ENCODE data around the gene SC5D. TPM values are rescaled to one million over a fixed set of nuclear protein-coding genes. Genes with fewer than 3 reads are reported as not detected.

SC5D gene, protein sequence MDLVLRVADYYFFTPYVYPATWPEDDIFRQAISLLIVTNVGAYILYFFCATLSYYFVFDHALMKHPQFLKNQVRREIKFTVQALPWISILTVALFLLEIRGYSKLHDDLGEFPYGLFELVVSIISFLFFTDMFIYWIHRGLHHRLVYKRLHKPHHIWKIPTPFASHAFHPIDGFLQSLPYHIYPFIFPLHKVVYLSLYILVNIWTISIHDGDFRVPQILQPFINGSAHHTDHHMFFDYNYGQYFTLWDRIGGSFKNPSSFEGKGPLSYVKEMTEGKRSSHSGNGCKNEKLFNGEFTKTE
- 20.7 TPM for total RNA-seq
- long read RNA-seq, transcript SC5D-201 (5 exons, 2,456 nt) = major isoform, 70 of 73 reads
- long read RNA-seq, partial matches to known transcripts = 0 of 73 reads
- long read RNA-seq, other reads (novel, unspliced or antisense) = 1 of 73 reads

DNA sequence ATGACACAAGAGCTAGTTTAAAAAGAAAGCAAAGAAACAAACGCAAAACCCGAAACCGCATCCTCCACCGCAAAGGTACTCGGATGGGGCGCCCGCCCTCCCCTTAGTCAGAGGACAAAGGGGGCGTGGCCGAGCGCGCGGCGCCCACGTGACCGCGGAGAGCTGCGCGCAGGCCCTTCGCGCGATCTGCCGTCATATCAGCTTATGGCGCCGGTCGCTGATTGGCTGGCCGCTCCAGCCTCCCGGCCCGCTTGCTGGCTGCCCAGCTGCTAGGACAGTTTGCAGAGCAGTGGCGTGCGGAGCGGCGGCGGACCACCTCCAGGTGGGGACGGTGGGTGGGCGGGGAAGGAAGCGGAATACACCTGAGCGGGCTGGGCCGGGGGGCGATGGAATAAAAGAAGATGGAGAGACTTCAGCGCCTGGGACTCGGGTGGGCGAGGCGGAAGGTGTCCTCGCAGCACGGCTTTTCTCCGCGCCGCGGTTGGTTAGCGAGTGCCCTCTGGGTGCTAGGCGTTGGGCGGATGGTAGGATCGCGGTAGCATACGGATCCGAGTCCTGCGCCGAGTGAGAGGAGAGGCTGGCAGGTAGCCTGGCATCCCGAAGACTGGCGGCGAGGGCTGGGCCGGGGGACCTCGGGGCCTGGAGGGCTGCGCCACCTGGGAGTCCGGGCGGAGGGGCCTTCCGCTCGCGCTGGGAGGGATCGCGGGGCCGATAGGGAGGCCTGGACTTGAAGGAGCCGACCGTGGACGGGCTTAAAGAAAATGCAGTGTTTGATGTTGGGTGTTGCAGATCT, at the start of gene SC5D:
Gene SC5D (plus strand): TSS at position 277 of the 793 bp plus-strand sequence. CDS start 10,605 bp downstream, outside the sequence.
- peak; percentile 99 for DNase-seq (ENCODE audit: low spot score)

DNA sequence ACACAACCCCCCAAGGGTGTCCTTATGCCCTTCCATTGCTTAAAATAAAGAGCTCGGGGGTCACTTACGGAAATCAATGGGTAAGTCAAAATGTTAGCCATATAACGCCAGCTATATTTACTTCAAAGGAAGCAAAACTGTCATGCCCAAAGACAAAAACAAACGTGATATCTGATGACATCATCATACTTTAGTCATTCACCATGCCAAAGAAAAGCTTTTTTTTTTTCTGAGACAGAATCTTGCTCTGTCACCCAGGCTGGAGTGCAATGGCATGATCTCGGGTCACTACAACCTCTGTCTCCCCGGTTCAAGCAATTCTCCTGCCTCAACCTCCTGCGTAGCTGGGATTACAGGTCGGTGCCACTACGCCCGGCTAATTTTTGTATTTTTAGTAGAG, 47.7 kb upstream of the SC5D start:
- DNase-seq (ENCODE audit: low spot score) = no peak

DNA sequence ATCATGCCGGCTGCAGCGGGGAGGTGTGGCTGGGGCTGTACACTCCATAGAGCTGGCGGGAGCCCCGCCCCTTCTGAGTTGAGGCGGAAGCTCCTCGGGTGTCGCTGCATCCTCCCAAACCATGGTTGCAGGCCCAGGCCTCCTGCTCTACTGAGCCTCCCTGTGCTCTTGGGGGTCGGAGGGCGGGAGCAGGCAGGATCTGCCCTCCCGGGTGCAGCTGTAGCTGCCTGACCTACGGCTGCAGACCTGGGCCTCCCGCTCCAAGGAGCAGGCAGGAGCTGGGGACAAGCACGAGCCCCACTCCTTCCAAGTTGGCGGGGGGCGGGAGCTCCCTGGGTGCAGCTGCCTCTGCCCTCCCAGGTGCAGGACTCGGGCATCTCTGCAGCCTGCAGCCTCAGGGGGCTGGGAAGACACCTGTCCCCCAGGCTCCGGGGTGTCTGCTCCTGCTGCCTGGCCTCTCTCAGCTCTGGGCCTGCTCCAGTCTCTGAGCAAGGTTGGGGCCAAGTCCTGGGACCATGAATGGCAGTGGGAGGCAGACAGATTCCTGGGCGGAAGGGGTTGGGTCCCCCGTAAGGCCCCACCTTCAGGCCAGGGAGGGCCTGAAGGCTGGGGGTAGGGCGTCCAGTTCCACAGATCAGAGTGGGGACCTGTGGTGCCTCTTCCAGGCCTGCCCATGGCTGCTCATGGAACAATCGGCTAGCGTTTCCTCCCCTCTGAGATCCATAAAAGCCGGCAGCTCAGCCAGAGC, 46.4 kb upstream of the SC5D start:
- DNase-seq (ENCODE audit: low spot score) = no peak

DNA sequence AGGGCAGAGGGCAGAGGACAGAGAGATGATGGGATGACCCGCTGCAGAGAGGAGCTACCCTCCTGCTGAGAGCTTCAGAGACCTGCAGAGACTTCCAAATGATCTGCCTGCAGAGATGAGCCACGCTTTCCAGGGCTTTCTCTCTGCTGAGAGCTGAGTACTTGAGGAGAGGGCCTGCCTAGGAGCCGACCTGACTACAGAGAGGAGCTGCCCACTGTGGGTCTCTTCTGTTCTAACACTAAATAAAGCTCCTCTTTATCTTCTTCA, 45.9 kb upstream of the SC5D start:
- no peak for DNase-seq (ENCODE audit: low spot score)

DNA sequence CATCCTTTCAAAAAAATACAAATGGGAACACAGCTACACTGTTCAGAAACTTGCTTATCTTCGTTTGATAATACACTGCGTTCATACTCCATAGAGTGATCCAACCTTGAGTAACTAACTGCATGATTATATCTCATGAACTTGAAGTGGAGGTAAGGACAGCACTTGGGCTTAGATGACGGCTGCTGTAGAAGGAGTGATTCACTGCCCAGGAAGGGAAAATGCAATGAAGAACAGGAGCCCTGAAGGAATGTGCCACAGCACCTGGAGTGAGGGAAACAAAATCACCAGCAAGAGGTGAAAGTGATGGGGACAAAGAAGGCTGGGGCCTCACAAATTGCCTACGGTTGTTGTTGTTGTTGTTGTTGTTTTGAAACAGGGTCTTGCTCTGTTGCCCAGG, 44.1 kb upstream of the SC5D start:
- no peak for DNase-seq (ENCODE audit: low spot score)

DNA sequence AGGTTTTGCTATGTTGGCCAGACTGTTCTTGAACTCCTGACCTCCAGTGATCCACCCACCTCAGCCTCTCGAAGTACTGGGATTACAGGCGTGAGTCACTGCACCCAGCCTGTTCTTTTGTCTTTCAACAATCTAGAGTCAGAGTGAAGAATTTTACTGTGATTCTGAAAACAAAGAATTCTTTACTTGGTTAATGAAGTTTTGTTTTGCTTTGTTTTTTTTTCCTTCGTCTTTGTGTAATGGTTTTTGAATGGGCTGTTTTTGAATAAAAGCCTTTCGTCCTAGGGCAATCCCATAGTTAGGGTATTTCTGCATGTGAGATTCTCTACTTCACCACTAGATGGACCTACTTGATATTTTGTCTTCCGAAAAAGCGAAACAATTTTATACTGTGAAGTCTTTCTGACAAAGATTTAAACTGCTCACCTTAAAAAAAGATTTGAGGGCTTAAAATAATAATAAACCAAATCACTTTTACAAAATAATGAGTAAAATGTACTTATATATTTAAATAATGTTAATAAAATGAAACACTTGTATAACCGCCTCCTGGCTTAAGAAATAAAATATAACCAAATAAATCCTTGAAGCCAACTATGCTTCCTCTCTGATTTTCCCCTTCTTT, 43.4 kb upstream of the SC5D start:
- DNase-seq (ENCODE audit: low spot score) = no peak

DNA sequence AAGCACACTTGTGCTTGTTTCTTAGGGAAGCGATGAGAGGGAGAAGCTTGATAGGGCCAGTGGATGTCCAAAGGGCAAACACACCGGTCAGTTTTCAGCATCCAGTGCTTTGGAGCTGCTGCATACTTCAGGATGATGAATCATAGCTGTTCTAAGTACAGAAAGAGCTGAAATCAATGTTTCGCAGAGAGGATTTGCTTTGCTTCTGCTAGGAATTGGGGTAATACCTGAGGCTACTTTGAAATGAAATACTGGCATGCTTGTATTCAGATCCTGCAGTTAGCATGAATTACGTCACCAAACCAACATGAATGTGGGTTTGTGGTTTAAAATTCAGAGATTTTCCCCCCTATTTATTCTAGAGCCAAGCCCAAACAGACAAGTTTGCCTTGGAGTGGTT, 41.7 kb upstream of the SC5D start:
- no peak for DNase-seq (ENCODE audit: low spot score)

DNA sequence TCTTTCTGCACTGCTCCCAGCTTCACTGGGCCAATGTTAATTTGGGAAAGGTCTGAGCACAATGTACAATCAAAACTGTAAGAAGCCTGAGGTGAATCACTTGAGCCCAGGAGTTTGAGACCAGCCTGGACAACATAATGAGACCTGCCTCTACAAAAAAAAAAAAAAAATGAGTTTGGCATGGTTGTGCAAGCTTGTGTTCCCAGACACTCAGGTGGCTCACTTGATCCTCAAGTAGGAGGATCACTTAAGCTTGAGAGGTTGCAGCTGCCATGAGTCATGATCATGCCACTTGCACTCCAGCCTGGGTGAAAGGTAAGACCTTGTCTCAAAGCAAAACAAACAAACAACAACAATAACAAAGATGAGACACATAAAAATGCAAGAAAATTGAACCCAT, 38.6 kb upstream of the SC5D start:
- no peak for DNase-seq (ENCODE audit: low spot score)

DNA sequence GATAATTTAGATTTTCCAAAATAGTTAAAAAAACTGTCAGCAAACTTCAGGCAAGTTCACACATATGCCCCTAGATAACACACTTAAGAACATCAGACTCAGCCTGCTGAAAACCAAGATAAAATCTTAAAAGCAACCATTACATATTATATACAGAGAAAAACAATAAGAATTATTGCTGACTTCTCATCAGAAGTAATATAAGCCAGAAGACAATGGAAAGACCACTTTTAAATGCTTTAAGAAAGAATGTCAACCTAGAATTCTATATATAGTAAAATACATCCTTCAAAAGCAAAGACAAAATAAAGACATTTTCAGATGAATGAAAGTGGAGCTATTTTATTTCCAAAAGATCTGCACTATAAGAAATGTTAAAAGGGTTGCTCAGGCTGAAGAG, 37.8 kb upstream of the SC5D start:
- no peak for DNase-seq (ENCODE audit: low spot score)

DNA sequence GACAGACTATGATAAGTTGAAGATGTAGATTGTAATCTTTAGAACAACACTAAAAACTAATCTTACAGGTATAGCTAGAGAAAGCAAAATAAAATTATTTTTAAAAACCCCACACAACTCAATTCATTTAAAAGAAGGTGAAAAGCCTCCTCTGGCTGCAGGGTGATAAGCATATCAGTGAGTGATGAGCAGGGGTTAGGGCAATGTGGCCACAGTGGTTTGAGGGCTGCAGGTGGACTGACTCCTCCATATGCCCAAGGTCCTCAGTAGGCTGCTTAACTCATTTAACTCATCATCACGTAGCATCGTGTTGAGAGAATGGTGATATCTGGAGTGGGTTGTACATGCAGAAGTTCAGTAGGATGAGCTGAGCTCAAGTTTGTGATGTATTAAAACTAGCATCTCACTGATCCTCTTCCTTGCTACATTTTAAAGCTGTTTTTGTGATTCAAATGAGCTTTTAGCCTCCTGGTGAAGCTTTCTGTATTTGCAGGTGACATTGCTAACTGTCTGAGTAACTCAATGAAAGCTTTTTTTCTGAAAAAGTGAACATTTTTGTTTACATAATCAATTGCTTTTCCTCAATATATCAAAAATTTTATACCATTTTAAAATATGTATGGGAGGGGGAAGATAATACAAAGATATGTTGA, 37.0 kb upstream of the SC5D start:
- no peak for DNase-seq (ENCODE audit: low spot score)

DNA sequence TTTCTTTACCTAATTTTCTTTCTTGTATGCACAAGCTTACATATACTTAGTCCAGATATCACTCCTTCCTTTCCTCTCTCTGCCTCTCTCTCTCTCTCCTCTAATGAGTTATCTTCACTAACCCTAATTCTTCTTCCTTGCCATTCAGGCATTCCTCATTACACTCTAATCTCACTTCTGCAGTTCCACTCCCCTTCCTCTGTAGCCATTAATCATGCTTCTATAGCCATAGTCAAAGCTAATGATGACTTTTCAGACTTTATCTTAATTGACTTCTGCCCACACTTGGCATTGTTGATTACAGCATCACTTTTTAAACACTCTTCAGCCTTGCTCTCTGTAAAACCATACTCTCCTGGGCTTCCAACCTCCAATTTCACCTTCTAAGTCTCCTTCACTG, 35.3 kb upstream of the SC5D start:
- no peak for DNase-seq (ENCODE audit: low spot score)

DNA sequence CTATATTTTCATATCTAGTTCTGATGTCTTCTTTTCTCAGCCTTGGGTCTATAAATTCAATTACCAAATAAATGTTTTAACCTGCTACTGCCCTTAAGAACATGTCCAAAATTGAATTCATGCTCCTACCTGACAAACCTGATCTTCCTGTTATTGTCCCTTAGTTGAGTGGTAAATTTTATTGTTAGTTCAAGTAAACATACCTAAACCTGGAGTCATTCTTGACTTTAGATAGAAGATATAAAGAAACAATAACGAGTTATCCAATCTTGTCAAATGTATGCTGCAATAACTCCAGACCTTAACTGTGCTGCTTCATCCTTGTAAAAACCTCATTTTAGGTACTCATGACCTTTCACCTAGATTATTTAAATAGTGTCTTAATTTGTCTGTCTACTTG, 34.6 kb upstream of the SC5D start:
- DNase-seq (ENCODE audit: low spot score) = no peak

DNA sequence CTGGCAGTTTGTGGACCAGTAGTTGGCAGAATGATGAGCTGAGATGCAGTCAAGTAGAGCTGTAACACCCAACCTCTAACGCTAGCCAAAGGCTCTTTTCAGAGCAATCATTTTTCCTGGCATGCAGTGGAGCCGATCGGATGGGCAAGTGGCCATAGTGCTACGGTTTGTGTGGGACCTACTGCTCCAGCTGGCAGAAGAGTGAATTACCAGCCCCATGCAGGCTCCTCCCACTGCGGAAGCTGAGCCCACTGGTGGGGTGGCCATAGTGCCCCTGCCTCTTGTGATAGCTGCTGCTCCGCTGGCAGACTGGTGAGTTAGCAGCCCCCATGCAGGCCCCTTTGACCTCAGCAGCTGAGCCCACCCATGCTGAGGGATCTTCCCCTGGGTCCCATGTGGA, 27.0 kb upstream of the SC5D start:
- no peak for DNase-seq (ENCODE audit: low spot score)

DNA sequence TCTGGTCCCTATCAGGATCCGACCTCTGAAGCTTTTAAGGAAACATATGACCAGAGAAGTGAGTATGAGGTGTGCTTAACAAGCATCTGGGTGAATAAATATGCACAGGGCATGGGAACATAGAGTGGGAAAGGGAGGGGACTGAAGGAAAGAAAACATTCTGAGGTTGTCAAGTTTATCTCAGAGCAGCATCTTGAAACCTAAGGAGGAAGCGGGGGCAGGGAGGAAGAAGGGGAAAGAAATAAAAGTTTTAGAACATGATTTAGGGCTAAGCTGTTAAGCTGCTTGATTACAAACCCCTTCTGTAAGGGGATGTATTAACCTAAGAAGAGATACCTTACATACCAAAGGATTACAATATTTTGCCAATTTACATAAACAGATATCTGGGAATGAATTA, 24.0 kb upstream of the SC5D start:
- no peak for DNase-seq (ENCODE audit: low spot score)

DNA sequence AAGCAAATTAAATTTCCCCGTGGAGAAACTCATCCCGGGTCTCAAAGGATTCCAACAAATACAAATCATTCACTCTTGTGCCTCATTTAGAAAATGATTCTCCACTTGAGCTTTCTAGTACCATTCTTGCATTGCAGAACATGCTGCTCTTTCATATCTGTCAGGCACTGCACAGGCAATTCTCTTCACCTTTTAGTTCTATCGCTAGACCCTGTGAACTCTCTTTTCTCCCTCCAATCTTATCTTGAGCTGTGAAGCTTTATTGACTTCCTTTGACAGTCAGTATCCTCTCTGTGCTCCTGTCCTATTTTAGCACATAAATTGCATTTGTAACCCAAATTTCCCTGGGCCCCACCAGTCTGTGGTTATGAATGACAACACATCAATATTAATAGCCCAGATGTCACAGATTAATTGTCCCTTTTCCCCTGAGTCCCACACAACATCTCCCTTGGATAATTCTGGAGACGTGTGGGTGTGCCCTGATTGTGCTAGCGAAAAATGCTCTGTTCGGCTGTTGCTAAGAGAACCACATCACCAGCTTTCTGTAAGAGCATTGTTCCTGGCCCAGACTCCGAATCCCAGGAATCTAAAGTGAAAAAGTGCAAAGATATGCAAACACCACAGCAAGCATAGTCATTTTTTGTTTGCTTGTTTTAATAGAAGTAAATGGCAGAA, 22.4 kb upstream of the SC5D start:
- DNase-seq (ENCODE audit: low spot score) = no peak

DNA sequence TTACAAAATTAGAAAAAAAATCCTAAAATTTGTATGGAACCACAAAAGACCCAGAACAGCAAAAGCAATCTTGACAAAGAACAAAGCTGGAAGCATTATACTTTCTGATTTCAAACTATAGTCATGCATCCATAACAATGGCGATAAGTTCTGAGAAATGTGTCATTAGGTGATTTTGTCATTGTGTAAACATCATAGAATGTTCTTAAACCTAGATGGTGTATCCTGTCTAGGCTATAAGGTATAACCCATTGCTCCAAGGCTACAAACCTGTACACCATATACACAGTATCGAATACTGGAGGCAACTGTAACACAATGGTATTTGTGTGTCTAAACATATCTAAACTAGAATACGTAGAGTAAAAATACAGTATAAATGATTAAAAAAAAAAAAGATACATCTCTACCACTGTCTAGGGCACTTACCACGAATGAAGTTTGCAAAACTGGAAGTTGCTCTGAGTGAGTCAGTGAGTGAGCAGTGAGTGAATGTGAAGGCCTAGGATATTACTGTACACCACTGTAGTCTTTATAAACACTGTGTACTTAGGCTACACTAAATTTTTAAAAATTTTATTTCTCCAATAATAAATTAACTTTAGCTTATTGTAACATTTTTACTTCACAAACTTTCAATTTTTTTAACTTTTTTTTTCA, 18.1 kb upstream of the SC5D start:
- no peak for DNase-seq (ENCODE audit: low spot score)

DNA sequence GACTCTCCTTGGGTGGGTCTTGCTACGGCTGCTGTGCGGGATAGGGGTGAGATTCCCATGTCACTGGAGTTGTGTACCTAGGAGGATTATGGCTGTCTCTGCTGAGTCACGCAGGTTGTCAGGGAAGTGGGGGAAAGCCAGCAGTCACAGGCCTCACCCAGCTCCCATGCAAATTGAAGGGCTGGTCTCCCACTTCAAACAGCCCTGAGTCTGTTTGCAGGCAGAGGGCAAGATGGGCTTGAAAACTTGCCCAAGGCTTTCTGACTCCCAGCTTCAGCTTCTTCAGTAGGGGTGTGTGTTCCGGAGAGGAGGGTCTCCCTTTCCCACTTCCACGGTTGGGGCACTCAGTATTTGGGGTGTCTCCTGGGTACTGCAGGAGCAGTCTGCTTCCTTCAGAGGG, 10.9 kb upstream of the SC5D start:
- DNase-seq (ENCODE audit: low spot score) = no peak

DNA sequence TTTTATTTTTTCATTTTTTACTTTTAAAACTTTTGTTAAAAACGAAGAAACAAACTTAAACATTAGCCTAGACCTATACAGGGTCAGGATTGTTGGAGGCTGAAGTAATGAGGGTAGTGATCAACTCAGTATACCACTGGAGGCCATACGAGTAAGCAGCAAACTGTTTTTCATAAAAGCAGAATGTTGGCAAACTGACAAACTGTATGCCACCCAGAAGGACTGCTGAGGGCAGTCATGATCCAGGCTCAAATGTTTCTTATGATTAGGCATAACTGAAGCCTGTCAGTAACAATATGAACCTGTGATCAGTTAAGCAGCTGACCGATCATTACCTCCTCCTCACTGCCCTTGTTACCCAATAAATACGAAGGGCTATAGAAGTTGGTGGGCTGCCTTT, 10.2 kb upstream of the SC5D start:
- DNase-seq (ENCODE audit: low spot score) = no peak

DNA sequence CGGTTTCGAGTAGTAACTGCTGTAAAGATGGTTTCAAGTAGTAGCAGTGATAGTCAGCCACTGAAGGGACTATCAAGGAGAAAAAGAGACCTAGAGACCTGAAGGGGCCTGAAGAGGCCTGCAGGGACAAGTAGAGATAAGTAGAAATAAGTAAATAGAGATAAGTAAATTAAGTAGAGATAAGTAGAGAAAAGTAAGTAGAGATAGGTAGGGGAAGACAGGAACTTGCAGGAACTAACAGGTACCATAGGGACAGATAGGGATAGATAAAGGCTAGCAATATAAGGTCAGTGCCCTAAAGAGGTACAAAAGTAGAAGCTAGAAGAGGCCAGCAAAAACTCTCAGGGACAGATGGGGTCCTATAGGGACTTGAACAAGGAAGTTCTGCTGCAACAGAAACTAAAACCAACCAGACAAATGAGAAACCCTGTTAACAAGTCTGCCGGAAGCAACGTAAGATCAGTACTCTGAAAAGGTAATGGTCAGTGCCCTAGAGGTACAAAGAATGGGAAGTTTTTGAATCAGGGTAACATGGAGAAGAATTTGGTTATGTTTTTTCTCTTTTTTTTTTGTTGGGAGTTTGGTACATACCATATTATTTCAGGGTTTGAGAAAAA, 9.6 kb upstream of the SC5D start:
- DNase-seq (ENCODE audit: low spot score) = no peak

DNA sequence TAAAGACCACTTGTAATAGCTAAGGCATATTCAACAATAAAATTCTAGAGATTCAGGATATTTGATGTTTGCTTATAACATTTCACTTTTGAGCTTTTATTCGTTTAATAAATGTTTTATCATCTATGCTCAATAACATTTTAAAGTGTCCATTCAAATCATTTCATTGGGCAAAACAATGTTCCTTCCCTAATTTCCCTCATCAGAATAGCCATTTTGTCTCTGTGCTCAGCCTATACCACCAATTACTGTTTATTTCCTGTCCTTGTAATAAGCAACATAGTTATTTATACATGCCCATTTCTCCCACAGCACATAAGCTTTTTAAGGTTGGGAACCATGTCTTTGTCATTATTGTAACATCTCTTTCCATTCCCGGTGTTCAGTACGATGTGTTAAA, 1.3 kb upstream of the SC5D start:
- DNase-seq (ENCODE audit: low spot score) = no peak

Data from mesenteric fat pad (tissue), 1 donor.